HepG2 (cell line): Measurements from ENCODE around the gene PCP4L1.

Source experiments
- GABPB1 ChIP-seq: IDR thresholded peaks from 2 replicates; pipeline ENCODE4 v1.6.1; 2016; ENCODE audit warnings: mild to moderate bottlenecking, missing genetic modification reagents, moderate library complexity, missing compliant biosample characterization
- TAF1 ChIP-seq: sonication (generic); formaldehyde crosslinking; IDR thresholded peaks from 2 replicates; pipeline ENCODE4 v1.4.0; 2020; ENCODE audit warnings: missing genetic modification reagents
- TF ChIP-seq, protein P1 (sequence below): sonication (generic); formaldehyde crosslinking; conservative IDR thresholded peaks from 2 replicates; pipeline ENCODE4 v1.5.0; 2020; ENCODE audit warnings: missing genetic modification reagents

DNA sequence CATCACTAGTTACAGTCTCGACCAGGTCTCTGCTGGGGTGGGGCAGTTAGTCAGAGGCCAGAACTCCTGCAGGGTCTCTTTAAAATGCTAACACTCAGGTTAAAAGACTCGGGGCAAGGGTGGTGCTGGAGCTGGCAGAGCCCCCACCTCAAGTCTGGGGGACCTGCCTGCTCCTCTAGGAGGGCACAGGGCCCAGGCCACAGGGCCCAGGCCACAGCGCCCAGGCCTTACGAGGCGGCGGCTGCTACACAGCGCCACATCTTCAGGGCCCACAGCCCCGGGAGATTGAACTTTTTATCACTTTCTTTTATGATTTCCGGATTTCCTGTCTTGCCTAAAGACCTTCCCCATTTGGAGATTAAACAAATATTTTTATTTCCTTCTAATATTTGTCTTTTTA lies 40.8 kb downstream of the PCP4L1 start:
- TF ChIP-seq TAF1 (CRISPR knock-in tag), result no peak
- TF ChIP-seq GABPB1 (CRISPR knock-in tag), result no peak
- TF ChIP-seq, protein P1, sequence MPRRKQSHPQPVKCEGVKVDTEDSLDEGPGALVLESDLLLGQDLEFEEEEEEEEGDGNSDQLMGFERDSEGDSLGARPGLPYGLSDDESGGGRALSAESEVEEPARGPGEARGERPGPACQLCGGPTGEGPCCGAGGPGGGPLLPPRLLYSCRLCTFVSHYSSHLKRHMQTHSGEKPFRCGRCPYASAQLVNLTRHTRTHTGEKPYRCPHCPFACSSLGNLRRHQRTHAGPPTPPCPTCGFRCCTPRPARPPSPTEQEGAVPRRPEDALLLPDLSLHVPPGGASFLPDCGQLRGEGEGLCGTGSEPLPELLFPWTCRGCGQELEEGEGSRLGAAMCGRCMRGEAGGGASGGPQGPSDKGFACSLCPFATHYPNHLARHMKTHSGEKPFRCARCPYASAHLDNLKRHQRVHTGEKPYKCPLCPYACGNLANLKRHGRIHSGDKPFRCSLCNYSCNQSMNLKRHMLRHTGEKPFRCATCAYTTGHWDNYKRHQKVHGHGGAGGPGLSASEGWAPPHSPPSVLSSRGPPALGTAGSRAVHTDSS (CRISPR knock-in tag), result no peak
